Hepatocyte (in vitro differentiated cells): Measurements from ENCODE around the gene DHDH.

ENCODE experiments used
- CTCF ChIP-seq: fragments of 200-600 bp; sonication (generic); IDR thresholded peaks from 2 replicates; pipeline ENCODE4 v1.5.1; 2016; ENCODE audit warnings: antibody characterized with exemption, mild to moderate bottlenecking; ENCODE audit not compliant: poor library complexity
- EZH2 ChIP-seq: fragments of 200-600 bp; sonication (generic); IDR thresholded peaks from 2 replicates; pipeline ENCODE4 v1.6.1; 2016; ENCODE audit warnings: antibody characterized with exemption, mild to moderate bottlenecking, borderline replicate concordance

- no peak for TF ChIP-seq CTCF
- no peak for TF ChIP-seq EZH2
Observed at GRCh38 chr19:48914181-48914580, 19.3 kb upstream of the DHDH start.
